GM19467 (cell line): ENCODE data around the gene NOTCH4.

Experiments
- ATAC-seq: cut with Tn5 transposase; IDR thresholded peaks from one replicate; pipeline ENCODE4 v1.9.1; 2021; ENCODE audit warnings: mild to moderate bottlenecking, moderate library complexity; ENCODE audit not compliant: unreplicated experiment

The NOTCH4 gene

DNA sequence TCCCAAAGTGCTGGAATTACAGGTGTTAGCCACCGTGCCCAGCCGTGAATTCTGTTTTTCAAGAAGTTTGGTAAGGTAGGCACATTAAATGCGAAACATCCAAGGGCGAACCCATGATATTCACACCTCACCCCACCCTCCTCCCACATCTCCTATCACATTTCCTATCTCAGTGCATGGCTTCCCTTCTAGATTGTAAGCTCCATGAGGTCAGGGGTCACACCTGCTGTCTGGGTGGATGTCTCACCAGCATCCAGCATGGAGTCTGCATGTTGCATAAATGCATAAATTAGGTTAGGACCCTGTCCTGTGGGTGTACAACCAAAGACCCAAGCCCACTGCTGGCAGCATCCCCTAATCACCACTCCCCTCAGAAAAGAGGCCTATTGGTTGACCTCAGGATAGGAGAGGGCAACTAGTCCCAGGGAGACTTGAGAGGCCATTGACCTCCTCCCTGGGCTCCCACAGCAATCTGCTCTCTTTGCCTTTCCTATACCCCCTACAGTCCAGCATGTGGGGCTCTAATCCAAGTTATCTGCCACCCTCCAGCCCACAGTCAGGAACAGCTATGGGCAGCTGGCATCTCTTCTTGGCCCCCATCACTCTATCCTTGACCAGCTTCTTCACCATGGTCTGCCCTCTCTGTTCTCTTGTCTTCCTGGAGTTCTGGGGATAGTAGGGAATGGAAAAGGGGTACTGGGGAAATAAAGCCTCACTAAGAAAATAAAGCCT is 76.3 kb downstream of the NOTCH4 start:
- ATAC-seq, result no peak

DNA sequence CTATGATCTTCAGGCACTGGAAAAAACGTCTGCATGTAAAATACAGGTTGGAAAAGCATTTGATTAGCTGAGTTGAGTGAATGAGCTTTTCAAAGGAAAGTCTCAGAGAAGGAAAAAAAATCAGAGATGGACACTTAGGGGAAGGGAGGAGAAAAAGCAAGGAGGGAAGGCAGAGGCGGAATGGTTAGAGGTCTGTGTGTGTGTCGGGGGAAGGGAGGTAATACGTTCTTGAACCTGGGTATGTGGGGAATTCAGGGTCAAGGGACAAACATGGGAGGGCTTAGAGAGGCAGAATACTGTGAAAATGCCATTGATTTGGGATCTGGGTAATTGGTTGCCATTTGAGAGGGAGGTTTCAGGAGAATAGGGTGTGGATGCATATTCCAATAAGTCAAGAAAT is 77.2 kb downstream of the NOTCH4 start:
- ATAC-seq, result no peak

DNA sequence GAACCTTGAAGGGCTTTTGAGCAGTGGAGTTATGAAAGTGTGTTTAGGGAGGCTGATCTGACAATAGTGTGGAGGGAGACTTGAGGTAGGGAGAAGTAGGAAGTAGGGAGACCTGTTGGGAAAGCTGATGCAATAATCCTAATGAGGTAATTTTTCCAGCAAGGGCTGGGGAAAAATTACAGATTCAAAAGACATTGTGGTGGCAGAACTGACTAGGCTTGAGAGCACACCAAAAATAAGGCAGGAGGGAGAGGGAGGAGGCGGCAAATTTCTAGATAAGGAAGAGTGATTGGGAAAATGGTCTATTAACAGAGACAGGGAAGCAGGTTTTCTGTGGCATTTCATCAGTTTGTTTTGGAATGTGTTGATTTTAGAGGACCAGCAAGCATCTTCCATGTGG is 77.6 kb downstream of the NOTCH4 start:
- no peak for ATAC-seq
